Mucosa of descending colon (tissue), 3 donors: ENCODE measurements around the gene CRISP3. TPM values are rescaled to one million over a fixed set of nuclear protein-coding genes. Genes with fewer than 3 reads are reported as not detected.

ENCODE experiments used
- ATAC-seq: fragments of 200-7000 bp; cut with Tn5 transposase; one replicate; pipeline ENCODE4 v1.9.1; 2020; ENCODE audit warnings: mild to moderate bottlenecking, moderate library complexity
- DNase-seq, 3 donors: peaks; one replicate each; pipeline ENCODE4 v3.0.0-alpha.2; 2020
- H3K36me3 ChIP-seq: fragments of 200-600 bp; one replicate; pipeline ENCODE4 v1.8.0; 2021; ENCODE audit warnings: low read depth, mild to moderate bottlenecking
- H3K4me1 ChIP-seq: fragments of 200-600 bp; one replicate; pipeline ENCODE4 v1.8.0; 2021; ENCODE audit warnings: low read depth, mild to moderate bottlenecking
- H3K4me3 ChIP-seq: fragments of 200-600 bp; one replicate; pipeline ENCODE4 v1.8.0; 2021; ENCODE audit warnings: mild to moderate bottlenecking
- H3K9me3 ChIP-seq: fragments of 200-600 bp; one replicate; pipeline ENCODE4 v1.8.0; 2021; ENCODE audit warnings: mild to moderate bottlenecking
- intact Hi-C, 2 donors: fragments of 100-400 bp; cut with DNase I in 1 of 2; cut with micrococcal nuclease in 1 of 2; formaldehyde crosslinking; loops; one replicate each; pipeline versions ENCODE4 v1.11.0 to v1.11.1; 2022; cut with DNase I, micrococcal nuclease
- total RNA-seq, 3 donors: library from RNA; stranded (reverse); fragmentation: NEBNext Ultra II Directional in 2 of 3; extraction: Animal tissue kit (Norgen Biotek cat#: 25700) in 2 of 3; gene quantifications; one replicate each; pipeline versions ENCODE4 v1.2.1 to v1.2.4, GENCODE V29; 2021 to 2023
- TF ChIP-seq, protein P1 (sequence below): fragments of 200-600 bp; IDR thresholded peaks from one replicate; pipeline ENCODE4 v1.8.0; 2022; ENCODE audit warnings: antibody characterized with exemption, mild to moderate bottlenecking
- donor health status: DM: no; HTN: no; CAD: no; lungs with moderate emphysema.
- donor health status: DM: no; HTN: no; CAD: no.
- donor health status: DM: no; HTN: yes; CAD: no.

Gene CRISP3
- total RNA-seq, 3 donors from 2014 or later, result not detected

DNA sequence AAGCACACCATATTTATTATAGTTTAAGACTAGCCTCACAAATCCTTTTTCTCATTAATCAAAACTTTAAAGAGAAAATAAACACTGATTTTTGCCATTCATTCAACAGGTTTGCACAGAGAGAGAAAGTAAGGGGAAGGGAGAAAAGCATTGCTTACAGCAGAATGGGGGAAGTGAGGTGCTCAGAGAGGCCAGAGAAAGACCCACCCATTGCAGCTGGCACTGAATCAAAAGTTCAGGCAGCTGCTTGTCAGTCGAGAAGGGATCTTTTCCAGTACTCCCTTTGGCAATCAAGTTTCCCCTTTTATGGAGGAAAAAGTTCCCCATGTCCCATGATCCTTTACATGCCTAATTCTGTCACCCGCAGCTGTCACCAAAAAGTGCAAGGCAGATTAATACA, 22.9 kb downstream of the CRISP3 start:
- H3K36me3 ChIP-seq, result no peaks in the 10 kb centered on the region
- TF ChIP-seq, protein P1, sequence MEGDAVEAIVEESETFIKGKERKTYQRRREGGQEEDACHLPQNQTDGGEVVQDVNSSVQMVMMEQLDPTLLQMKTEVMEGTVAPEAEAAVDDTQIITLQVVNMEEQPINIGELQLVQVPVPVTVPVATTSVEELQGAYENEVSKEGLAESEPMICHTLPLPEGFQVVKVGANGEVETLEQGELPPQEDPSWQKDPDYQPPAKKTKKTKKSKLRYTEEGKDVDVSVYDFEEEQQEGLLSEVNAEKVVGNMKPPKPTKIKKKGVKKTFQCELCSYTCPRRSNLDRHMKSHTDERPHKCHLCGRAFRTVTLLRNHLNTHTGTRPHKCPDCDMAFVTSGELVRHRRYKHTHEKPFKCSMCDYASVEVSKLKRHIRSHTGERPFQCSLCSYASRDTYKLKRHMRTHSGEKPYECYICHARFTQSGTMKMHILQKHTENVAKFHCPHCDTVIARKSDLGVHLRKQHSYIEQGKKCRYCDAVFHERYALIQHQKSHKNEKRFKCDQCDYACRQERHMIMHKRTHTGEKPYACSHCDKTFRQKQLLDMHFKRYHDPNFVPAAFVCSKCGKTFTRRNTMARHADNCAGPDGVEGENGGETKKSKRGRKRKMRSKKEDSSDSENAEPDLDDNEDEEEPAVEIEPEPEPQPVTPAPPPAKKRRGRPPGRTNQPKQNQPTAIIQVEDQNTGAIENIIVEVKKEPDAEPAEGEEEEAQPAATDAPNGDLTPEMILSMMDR, result no peak
- intact Hi-C loops, result no loop called here
- ATAC-seq, result no peak
- no peaks in the 10 kb centered on the region for H3K4me1 ChIP-seq
- DNase-seq, result no peak
- no peak overlapping the region for H3K4me3 ChIP-seq
- peaks cover 10% of the 10 kb centered on the region for H3K9me3 ChIP-seq

DNA sequence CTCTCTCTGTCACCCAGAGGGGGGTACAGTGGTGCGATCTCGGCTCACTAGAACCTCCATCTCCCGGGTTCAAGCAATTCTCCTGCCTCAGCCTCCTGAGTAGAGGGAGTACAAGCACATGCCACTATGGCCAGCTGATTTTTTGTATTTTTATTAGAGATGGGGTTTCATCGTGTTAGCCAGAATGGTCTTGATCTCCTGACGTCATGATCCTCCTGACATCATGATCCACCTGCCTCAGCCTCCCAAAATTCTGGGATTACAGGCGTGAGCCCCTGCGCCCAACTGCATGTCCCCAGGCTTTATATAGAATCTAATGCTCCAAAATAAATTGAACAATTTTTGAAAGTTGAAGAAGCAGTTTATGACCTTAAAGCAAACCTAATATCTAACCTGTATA, 23.8 kb downstream of the CRISP3 start:
- DNase-seq, result no peak
- intact Hi-C loops, result no loop called here
- Histone ChIP-seq H3K9me3 (peaks cover 10% of the 10 kb centered on the region), H3K4me1 (no peaks in the 10 kb centered on the region), H3K4me3 (no peak overlapping the region), H3K36me3 (no peaks in the 10 kb centered on the region)
- no peak for ATAC-seq
- TF ChIP-seq, protein P1, result no peak

DNA sequence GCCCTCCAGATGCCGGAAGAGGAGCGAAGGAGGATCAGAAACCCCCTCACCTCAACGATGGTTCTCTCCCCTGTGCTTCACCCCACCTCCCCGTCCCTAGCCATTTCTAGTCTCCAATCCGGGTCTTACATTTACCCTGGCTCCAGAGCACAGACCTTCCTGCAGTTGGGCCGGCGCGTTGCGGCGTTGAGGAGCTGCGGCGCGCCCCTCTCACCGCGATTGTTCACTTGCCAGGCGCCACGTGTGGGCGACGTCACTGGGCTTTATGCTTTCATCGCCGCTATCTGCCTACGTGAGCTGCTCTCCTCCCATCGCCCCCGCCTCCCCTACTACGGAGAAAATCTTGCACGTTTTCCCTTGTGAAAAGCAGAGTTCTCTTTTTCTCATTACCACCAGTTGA, 30.8 kb downstream of the CRISP3 start, which contains the start of gene CRISP2:
CRISP2 (minus strand) TSS at position 198 of the 400 bp plus-strand sequence. CDS start 4,347 bp downstream, outside the sequence.
- Histone ChIP-seq H3K4me3 (no peak within 1 kb of the TSS), H3K9me3 (no peaks in the 10 kb centered on the region), H3K36me3 (no peaks in the 10 kb centered on the region), H3K4me1 (no peaks in the 10 kb centered on the region)
- intact Hi-C loops, result no loop called here
- no peak for ATAC-seq
- DNase-seq, result no peak
- TF ChIP-seq, protein P1, result no peak

GRCh38 chr6:49698478-49698877, 45.7 kb downstream of the CRISP3 start:
- H3K36me3 ChIP-seq, result no peaks in the 10 kb centered on the region
- no peak overlapping the region for H3K4me3 ChIP-seq
- intact Hi-C loops, result no loop called here
- TF ChIP-seq, protein P1, result no peak
- H3K9me3 ChIP-seq, result peaks cover under 1% of the 10 kb centered on the region
- ATAC-seq, result no peak
- H3K4me1 ChIP-seq, result no peaks in the 10 kb centered on the region
- no peak for DNase-seq

DNA sequence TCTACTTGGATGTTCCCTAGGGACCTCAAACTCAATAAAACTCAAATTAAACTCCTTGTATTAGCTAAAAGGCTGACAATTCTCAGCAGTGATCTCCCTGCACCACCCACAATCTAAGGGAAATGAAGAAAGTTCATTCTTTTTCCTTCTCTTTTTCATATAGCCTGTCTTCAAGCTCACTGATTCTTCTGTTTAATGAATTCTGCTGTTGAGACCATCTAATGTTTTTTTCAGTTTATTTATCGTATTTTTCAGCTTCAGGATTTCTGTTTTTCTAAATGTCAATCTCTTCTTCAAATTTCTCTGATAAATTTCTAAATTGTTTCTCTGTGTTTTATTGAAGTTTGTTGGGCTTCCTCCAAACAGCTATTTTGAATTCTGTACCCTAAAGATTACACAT, 50.7 kb downstream of the CRISP3 start:
- no peak overlapping the region for H3K4me3 ChIP-seq
- H3K4me1 ChIP-seq, result no peaks in the 10 kb centered on the region
- DNase-seq, result no peak
- ATAC-seq, result no peak
- intact Hi-C loops, result no loop called here
- no peaks in the 10 kb centered on the region for H3K36me3 ChIP-seq
- peaks cover 6% of the 10 kb centered on the region for H3K9me3 ChIP-seq
- TF ChIP-seq, protein P1, result no peak

- TF ChIP-seq, protein P1, result no peak
- ATAC-seq (no peak), DNase-seq (no peak)
- intact Hi-C loops, result no loop called here
- Histone ChIP-seq H3K36me3 (no peaks in the 10 kb centered on the region), H3K4me3 (no peak overlapping the region), H3K9me3 (peaks cover 6% of the 10 kb centered on the region), H3K4me1 (no peaks in the 10 kb centered on the region)
Observed at GRCh38 chr6:49692534-49692933, 51.7 kb downstream of the CRISP3 start.
